NCI-H1436 treated with DMSO at 0.1 percent for 48 hours (cell line): ENCODE results near the gene MECP2.
"Not testable (repeated sequence)": the region's sequence is repeated elsewhere in the genome, so short reads cannot be mapped to it uniquely, and the experiment has no call there.

Source experiments
- DNase-seq: peaks from one replicate; lab custom pipeline; 2025; lab: John Stamatoyannopoulos, UW

The MECP2 gene

GRCh38 chrX:154016366-154017076 is 81.0 kb downstream of the MECP2 start:
- DNase-seq, result no peak

- no peak for DNase-seq
These were observed 81.8 kb downstream of the MECP2 start for GRCh38 chrX:154015581-154016264.

- no peak for DNase-seq
These were observed 82.8 kb downstream of the MECP2 start for GRCh38 chrX:154014429-154015380.

- DNase-seq, result no peak
These were observed 83.7 kb downstream of the MECP2 start for GRCh38 chrX:154013614-154014360.

GRCh38 chrX:154013001-154013421 is 84.5 kb downstream of the MECP2 start:
- no peak for DNase-seq

GRCh38 chrX:154012336-154012991 is 85.1 kb downstream of the MECP2 start:
- DNase-seq, result no peak

GRCh38 chrX:154011376-154012335 is 85.9 kb downstream of the MECP2 start:
- DNase-seq, result no peak

GRCh38 chrX:154010330-154011087 is 87.0 kb downstream of the MECP2 start:
- DNase-seq, result no peak

GRCh38 chrX:154008521-154008920 is 89.0 kb downstream of the MECP2 start:
- DNase-seq, result no peak

- no peak for DNase-seq
These were observed 90.6 kb downstream of the MECP2 start for GRCh38 chrX:154006947-154007346.

GRCh38 chrX:154004315-154004714 is 93.2 kb downstream of the MECP2 start:
- DNase-seq, result no peak

- DNase-seq, result peak; percentile 66
These were observed 95.2 kb downstream of the MECP2 start for GRCh38 chrX:154002215-154002719.

- DNase-seq, result peak; percentile 11
These were observed 97.5 kb downstream of the MECP2 start for GRCh38 chrX:154000051-154000450.

- no peak for DNase-seq
These were observed 98.0 kb downstream of the MECP2 start for GRCh38 chrX:153999359-154000037.

- DNase-seq, result no peak
These were observed 102.0 kb downstream of the MECP2 start for GRCh38 chrX:153995504-153995903.

- not testable (repeated sequence) for DNase-seq
These were observed 103.1 kb downstream of the MECP2 start for GRCh38 chrX:153994398-153994797.

- no peak for DNase-seq
These were observed 103.5 kb downstream of the MECP2 start for GRCh38 chrX:153993978-153994377.

- DNase-seq, result no peak
These were observed 104.4 kb downstream of the MECP2 start for GRCh38 chrX:153993079-153993478.
